Measurements from ENCODE around the gene SLC12A8. TPM values are rescaled to one million over a fixed set of nuclear protein-coding genes. Genes with fewer than 3 reads are reported as not detected.

Gene SLC12A8
- total RNA-seq, 2 donors from 2014 or later = 20.7 to 33.7 TPM

- no peaks in the 10 kb centered on the region for H3K27me3 ChIP-seq
- H3K9ac ChIP-seq (ENCODE audit: low read depth in 2 of 2, low read length in 2 of 2) = no peak overlapping the region
- no peaks in the 10 kb centered on the region for H3K9me3 ChIP-seq
- intact Hi-C loops (cut with DNase I) = no loop called here
- no peak for TF ChIP-seq CTCF (IDR thresholded peaks at IDR 0.05)
- no peak overlapping the region for H3K4me3 ChIP-seq
- DNase-seq = no peak
- no peak overlapping the region for H3K27ac ChIP-seq
- H3K36me3 ChIP-seq = no peaks in the 10 kb centered on the region
- H3K4me1 ChIP-seq = no peaks in the 10 kb centered on the region
These were observed 77.6 kb downstream of the SLC12A8 start for GRCh38 chr3:125134952-125135351.

GRCh38 chr3:125132815-125133214 lies 79.7 kb downstream of the SLC12A8 start:
- Histone ChIP-seq H3K9ac (ENCODE audit: low read depth in 2 of 2, low read length in 2 of 2) (no peak overlapping the region), H3K36me3 (no peaks in the 10 kb centered on the region), H3K4me1 (no peaks in the 10 kb centered on the region), H3K4me3 (no peak overlapping the region), H3K27ac (no peak overlapping the region), H3K27me3 (no peaks in the 10 kb centered on the region), H3K9me3 (no peaks in the 10 kb centered on the region)
- no peak for TF ChIP-seq CTCF (IDR thresholded peaks at IDR 0.05)
- intact Hi-C loops (cut with DNase I) = no loop called here
- no peak for DNase-seq

- no peaks in the 10 kb centered on the region for H3K27me3 ChIP-seq
- DNase-seq = peak; percentile 56
- H3K4me3 ChIP-seq = no peak overlapping the region
- intact Hi-C loops (cut with DNase I) = no loop called here
- no peak for TF ChIP-seq CTCF (IDR thresholded peaks at IDR 0.05)
- H3K9me3 ChIP-seq = no peaks in the 10 kb centered on the region
- H3K4me1 ChIP-seq = no peaks in the 10 kb centered on the region
- no peaks in the 10 kb centered on the region for H3K36me3 ChIP-seq
- H3K9ac ChIP-seq (ENCODE audit: low read depth in 2 of 2, low read length in 2 of 2) = peak overlapping the region in 1 of 2 donors; percentile 14
- H3K27ac ChIP-seq = peak overlapping the region; percentile 53
These were observed 83.0 kb downstream of the SLC12A8 start for GRCh38 chr3:125129512-125129997.

GRCh38 chr3:125128861-125129501 lies 83.6 kb downstream of the SLC12A8 start:
- Histone ChIP-seq H3K4me3 (no peak overlapping the region), H3K36me3 (no peaks in the 10 kb centered on the region), H3K9me3 (no peaks in the 10 kb centered on the region), H3K4me1 (no peaks in the 10 kb centered on the region), H3K27ac (peak overlapping the region; percentile 53), H3K27me3 (no peaks in the 10 kb centered on the region), H3K9ac (ENCODE audit: low read depth in 2 of 2, low read length in 2 of 2) (no peak overlapping the region)
- intact Hi-C loops (cut with DNase I) = no loop called here
- no peak for DNase-seq
- TF ChIP-seq CTCF (IDR thresholded peaks at IDR 0.05) = no peak

GRCh38 chr3:125126323-125126722 lies 86.2 kb downstream of the SLC12A8 start:
- H3K4me1 ChIP-seq = no peaks in the 10 kb centered on the region

More at GRCh38 chr3:125126323-125126722, 86.2 kb downstream of the SLC12A8 start:
- no peak for DNase-seq
- intact Hi-C loops (cut with DNase I) = no loop called here
- H3K9ac ChIP-seq (ENCODE audit: low read depth in 2 of 2, low read length in 2 of 2) = no peak overlapping the region
- no peak for TF ChIP-seq CTCF (IDR thresholded peaks at IDR 0.05)
- H3K4me3 ChIP-seq = no peak overlapping the region
- H3K9me3 ChIP-seq = no peaks in the 10 kb centered on the region
- H3K27me3 ChIP-seq = no peaks in the 10 kb centered on the region
- no peak overlapping the region for H3K27ac ChIP-seq
- H3K36me3 ChIP-seq = no peaks in the 10 kb centered on the region

All from colonic mucosa (tissue), 4 donors.